LNCAP (cell line): ENCODE data around the gene AP3M1.

Experiments used
- TF ChIP-seq, protein P1 (sequence below): fragments of 450-650 bp; IDR thresholded peaks from 2 replicates; pipeline ENCODE4 v1.5.1; 2017; ENCODE audit warnings: mild to moderate bottlenecking

Gene AP3M1

GRCh38 chr10:74093530-74094164, 57.0 kb downstream of the AP3M1 start:
- TF ChIP-seq, protein P1, sequence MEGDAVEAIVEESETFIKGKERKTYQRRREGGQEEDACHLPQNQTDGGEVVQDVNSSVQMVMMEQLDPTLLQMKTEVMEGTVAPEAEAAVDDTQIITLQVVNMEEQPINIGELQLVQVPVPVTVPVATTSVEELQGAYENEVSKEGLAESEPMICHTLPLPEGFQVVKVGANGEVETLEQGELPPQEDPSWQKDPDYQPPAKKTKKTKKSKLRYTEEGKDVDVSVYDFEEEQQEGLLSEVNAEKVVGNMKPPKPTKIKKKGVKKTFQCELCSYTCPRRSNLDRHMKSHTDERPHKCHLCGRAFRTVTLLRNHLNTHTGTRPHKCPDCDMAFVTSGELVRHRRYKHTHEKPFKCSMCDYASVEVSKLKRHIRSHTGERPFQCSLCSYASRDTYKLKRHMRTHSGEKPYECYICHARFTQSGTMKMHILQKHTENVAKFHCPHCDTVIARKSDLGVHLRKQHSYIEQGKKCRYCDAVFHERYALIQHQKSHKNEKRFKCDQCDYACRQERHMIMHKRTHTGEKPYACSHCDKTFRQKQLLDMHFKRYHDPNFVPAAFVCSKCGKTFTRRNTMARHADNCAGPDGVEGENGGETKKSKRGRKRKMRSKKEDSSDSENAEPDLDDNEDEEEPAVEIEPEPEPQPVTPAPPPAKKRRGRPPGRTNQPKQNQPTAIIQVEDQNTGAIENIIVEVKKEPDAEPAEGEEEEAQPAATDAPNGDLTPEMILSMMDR: no peak

GRCh38 chr10:74092372-74092771, 58.3 kb downstream of the AP3M1 start:
- TF ChIP-seq, protein P1: no peak

DNA sequence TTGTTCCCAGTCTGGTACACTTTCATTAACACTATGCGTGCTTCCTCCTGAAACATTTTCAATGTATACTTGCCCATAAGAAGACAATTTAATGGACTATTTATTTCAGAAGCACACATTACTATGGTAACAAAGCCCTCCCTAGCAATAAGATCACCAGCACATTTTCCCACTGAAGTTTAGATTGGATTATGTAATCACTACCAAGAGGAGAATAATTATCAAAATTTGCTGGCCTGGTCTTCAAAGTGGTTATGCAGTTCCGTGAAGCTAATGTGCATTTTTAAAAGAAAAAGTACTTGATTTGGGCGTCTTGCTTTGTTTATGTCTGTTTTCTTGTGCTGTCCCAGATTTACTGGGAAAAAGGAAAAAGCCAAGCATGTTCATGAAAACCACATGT, 61.9 kb downstream of the AP3M1 start:
- TF ChIP-seq, protein P1: no peak

- TF ChIP-seq, protein P1: no peak
Measured at GRCh38 chr10:74086317-74086716, 64.3 kb downstream of the AP3M1 start.

- TF ChIP-seq, protein P1: no peak
Measured at GRCh38 chr10:74084955-74085354, 65.7 kb downstream of the AP3M1 start.

- TF ChIP-seq, protein P1: no peak
Measured at GRCh38 chr10:74083304-74083703, 67.3 kb downstream of the AP3M1 start.

- TF ChIP-seq, protein P1: no peak
Measured at GRCh38 chr10:74081941-74082718, 68.5 kb downstream of the AP3M1 start.
